ENCODE data around the gene CD6.
A peak's percentile ranks its signal among the peaks of the same experiment; 100 is the strongest.

CD6 gene

DNA sequence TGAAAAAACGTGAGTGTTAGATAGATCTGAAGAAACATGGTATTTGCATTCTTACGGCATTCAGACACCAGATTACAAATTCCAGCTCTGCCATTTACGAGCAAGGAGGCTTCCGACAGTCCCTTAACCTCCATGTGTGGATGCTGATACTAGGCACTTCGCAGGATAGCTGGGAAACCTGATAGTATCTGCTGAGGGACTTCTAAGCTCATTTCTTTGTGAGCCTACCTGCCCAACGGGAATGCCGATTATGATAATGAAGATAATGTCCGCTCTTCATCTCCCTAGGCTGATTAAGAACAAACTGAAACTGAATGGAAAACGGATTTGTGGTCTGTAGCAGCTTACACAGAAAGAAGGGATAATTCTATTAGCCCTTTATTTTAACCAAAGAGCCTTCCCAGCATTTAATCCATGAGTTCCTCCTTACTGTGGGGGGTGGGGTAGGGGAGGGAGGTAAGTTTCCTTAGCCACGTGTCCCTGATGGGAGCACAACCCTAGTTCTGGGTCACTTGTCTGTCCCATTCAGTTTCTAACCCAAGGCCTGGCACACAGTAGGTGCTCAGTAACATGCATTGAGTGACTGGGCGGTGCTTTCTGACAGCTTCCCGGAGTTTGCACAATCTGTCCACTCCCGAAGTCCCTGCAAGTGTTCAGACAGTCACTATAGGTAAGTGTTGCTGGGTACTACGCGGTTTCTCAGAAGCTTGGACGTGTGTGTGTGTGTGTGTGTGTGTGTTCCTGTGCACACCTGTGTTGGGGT, 39.2 kb downstream of the CD6 start:
- no peak for DNase-seq

DNA sequence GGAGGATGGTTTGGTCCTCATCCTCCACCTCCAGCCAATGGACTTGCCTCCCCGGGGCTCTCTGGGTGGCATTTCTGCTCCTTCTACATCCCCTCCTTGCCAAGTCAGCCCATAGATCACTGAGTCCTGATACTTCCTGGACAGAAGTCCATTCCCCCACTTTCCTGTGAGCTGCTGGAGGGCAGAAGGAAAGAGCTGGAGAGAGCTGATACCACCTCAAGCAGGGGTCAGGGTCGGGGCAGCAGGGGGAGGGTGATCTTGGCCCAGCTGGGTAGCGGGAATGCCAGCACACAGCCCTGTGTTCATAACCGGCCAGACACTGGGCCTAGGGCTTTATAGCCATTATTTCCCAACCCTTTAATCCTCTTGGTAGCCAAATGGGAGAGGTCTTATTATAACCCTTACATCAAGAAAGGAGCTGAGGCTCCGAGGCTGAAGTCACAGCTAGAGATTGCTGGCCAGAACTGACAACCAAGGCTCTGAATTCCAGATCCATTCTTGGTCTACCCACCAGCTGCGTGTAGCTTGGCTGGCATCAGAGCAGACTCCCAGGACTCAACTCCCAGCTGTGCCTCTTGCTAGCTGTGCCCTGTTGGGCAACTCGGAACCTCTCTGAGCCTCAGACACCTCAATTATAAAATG, 39.9 kb downstream of the CD6 start:
- no peak for DNase-seq

GRCh38 chr11:61011950-61012736, 40.7 kb downstream of the CD6 start:
- DNase-seq: peak; percentile 90

GRCh38 chr11:61012737-61013215, 41.3 kb downstream of the CD6 start:
- DNase-seq: peak; percentile 16

GRCh38 chr11:61018059-61018458, 46.6 kb downstream of the CD6 start:
- DNase-seq: no peak

DNA sequence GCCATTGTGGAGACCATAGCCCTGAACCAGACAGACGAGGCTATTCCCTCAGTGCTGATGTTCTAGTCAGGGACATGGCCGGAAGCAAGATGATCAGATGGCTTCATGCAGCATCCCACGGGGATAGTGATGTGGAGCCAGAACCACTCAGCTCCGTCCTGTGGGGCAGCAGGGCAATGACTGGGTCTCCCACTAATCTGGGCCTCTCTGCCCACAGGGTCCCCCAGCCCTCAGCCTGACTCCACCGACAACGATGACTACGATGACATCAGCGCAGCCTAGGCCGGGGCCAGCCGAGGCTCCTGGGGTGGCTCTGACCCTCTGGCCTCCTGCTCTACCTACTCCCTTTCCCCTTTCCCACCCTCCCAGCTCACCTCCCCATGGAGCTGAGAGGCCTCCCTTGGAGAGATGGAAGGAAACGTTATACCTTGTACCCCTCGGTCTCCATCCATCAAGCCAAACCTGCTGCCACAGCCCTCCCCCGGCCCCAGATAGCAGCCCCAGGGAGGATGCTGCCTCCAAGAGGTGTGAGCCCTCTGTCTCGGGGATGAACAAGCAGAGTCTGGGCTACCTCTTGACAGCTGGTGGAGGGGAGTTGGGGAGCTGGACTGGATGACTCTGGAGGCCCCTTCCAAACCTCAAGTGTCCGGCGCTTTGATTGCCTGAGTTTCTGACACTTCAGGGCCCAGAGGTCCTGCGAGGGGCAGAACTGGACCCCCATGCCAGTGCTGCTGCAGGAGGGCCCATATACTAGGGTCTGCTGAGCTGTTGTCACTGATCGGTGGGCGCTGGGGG, 47.8 kb downstream of the CD6 start:
- DNase-seq: no peak

DNA sequence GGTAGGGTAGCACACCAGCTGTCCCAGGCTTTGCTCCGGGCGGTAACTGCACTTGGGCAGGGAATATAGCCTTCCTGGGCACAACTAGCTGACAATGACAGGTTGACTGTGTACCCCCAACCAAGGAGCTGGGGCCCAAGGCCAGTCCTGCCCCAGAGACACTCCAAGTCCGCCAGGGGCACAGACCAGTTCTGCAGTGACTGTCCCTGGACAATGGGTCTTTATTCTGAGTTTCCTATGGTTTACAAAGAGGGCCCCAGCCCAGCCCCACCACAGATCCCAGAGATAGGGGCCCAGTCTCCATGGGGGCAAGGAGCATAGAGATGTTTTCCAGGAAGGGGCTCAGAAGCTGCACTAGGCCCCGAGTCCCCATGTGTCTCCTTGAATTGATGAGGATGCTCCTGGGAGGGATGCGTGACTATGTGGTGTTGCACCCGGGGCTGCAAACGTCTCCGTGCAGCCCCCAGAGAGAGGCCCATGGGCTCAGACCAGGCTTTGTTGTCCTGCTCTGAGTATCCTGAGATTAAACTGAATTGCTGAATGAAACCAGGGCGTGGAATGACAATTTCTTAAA, 48.4 kb downstream of the CD6 start:
- no peak for DNase-seq

DNA sequence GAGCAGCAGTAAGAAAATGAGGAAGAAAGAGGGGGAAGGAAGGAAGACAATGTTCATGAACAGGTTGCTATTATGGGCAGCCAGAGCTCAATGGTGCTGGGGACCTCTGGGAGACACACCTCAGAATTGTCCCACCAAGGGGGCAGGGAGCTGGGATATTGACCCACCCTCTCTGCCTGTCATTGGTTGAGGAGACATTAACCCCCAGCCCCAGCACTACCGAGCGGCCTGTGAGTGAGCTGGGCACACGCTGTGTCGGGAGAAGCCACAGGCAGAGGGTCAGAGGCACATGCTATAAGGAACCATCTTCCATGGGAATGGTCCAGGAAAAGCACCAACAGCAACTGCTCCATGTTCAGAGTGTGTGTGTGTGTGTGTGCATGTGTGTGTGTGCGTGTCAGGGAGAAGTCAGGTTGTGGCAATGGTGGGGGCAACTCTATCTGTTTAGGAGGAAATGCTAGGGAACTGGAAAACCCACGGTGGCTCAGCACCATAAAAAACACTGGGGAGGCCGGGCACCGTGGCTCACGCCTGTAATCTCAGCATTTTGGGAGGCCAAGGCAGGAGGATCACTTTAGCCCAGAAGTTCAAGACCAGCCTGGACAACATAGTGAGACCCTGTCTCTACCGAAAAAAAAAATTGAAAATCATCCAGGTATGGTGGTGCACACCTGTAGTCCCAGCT, 49.2 kb downstream of the CD6 start:
- DNase-seq: no peak

GRCh38 chr11:61021661-61022212, 50.3 kb downstream of the CD6 start:
- no peak for DNase-seq

GRCh38 chr11:61022311-61023085, 51.0 kb downstream of the CD6 start:
- DNase-seq: no peak

GRCh38 chr11:61023086-61023965, 51.8 kb downstream of the CD6 start:
- DNase-seq: no peak

GRCh38 chr11:61023966-61024295, 52.5 kb downstream of the CD6 start:
- no peak for DNase-seq

- DNase-seq: no peak
Observed at GRCh38 chr11:61024938-61025820, 53.7 kb downstream of the CD6 start.

- no peak for DNase-seq
Observed at GRCh38 chr11:61025821-61026120, 54.3 kb downstream of the CD6 start.

DNA sequence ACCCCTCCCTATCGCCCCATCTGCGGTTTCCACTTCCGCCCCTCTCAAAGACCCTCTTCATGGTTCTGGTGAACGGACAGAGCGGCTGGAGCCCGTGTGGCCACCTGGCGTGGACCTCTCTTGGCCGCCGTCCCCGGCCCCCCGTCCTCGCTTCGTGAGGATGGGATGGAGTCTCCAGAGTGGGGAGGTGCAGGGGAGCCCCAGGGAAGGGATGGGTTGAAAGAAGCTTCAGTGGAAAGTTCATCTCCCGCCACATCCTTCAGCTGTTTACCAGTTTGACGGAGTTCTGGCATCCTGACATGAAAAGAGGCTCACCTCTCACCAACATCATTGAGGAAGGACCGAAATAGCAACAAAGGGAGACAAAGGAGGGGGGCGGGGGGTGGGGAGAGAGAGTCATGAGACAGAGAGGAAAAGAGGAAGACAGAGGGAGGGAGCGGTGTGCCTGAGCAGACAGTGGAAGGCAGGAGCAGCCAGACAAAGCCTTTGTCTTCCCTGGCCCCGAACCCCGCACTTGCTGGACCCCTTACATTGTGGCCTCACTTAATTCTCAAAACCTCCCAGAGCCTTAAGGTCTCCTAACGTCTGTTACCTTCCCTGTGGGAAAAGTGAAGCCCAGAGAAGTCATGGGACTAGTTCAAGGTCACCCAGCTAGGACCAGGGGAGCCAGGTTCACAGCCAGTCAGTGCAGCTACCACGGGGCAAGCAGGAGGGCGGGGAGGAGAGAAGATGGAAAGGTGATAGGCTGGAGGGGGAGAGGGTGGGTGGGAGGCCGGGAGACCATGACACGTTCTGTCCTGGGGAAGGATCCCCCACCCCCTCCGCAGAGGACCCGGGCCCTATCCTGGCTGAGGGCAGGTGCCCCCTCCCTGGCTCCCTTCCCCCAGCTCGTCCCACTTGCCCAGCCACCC, 54.9 kb downstream of the CD6 start:
- no peak for DNase-seq

DNA sequence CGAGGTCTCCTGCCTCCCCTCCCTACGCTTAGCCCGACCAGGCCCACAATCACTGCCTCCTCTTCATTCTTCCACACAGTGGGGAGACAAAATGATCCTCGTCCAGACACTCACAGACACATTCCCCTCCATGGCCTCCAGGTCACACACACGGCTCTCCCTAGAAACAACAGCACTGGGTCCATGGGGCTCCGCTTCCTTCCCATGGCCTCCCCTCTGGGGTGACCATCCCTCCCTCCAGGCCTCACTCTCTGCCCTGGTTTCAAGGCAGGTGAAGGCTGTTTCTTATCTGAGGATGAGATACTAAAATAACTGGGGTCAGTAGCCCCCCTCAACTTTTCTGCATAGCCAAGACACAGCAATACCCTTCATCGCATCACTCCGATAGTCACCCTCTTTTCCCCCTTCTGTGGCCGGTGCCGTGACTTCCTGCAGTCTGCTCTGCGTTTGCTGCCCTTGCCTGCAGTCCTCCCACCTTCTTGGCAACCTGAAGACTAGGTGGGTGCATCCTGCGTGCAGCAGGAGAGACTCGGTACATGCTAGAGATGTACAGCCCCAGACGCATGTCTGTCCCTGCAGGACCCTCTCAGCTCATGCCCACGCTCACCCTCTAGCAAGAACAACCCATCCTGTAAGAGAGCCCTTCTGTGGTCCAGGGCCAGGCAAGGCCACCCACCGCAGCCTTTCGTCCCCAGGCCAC, 55.8 kb downstream of the CD6 start:
- DNase-seq: no peak

Data from fibroblast of skin of scalp (primary cell).